HG03342 (cell line): Measurements from ENCODE around the gene GUCA2A.

ENCODE experiments used
- ATAC-seq: cut with Tn5 transposase; IDR thresholded peaks from one replicate; pipeline ENCODE4 v1.9.1; 2021; ENCODE audit warnings: mild to moderate bottlenecking, moderate library complexity; ENCODE audit not compliant: unreplicated experiment

Gene GUCA2A

GRCh38 chr1:42135426-42135825 is 29.1 kb downstream of the GUCA2A start:
- no peak for ATAC-seq

GRCh38 chr1:42133809-42134526 is 30.6 kb downstream of the GUCA2A start:
- no peak for ATAC-seq

- ATAC-seq, result no peak
Observed at GRCh38 chr1:42133390-42133789, 31.2 kb downstream of the GUCA2A start.

- no peak for ATAC-seq
Observed at GRCh38 chr1:42130061-42130660, 34.4 kb downstream of the GUCA2A start.

- no peak for ATAC-seq
Observed at GRCh38 chr1:42128964-42129363, 35.6 kb downstream of the GUCA2A start.

GRCh38 chr1:42128499-42128898 is 36.0 kb downstream of the GUCA2A start:
- ATAC-seq, result no peak

GRCh38 chr1:42127767-42128166 is 36.8 kb downstream of the GUCA2A start:
- no peak for ATAC-seq

GRCh38 chr1:42125552-42125951 is 39.0 kb downstream of the GUCA2A start:
- ATAC-seq, result no peak

GRCh38 chr1:42122408-42122807 is 42.1 kb downstream of the GUCA2A start:
- no peak for ATAC-seq

GRCh38 chr1:42118125-42118524 is 46.4 kb downstream of the GUCA2A start:
- no peak for ATAC-seq

GRCh38 chr1:42117214-42117613 is 47.3 kb downstream of the GUCA2A start:
- ATAC-seq, result no peak

- ATAC-seq, result no peak
Observed at GRCh38 chr1:42114229-42114628, 50.3 kb downstream of the GUCA2A start.
